K562 (cell line): Measurements from ENCODE around the gene GATB.

Experiments used
- BHLHE40 ChIP-seq: IDR thresholded peaks from 2 replicates; pipeline ENCODE4 v1.6.1; 2011; ENCODE audit warnings: low read length, improper control_type of control experiment
- BRCA1 ChIP-seq, 2 experiments: fragments of 450-650 bp in 1 of 2; sonication (generic) in 1 of 2; formaldehyde crosslinking in 1 of 2; IDR thresholded peaks; 2 replicates each; pipeline versions ENCODE4 v1.5.0 to v1.6.1; 2017 to 2020; ENCODE audit warnings: mild to moderate bottlenecking in 1 of 2, missing genetic modification reagents in 1 of 2
- CHD1 ChIP-seq: fragments of 200-600 bp; sonication (generic); IDR thresholded peaks from one replicate; pipeline ENCODE4 v1.6.1; 2012; ENCODE audit warnings: mild to moderate bottlenecking, moderate library complexity, low read length, inconsistent platforms
- CREB1 ChIP-seq, 2 experiments: sonication (generic) in 1 of 2; formaldehyde crosslinking in 1 of 2; IDR thresholded peaks; 2 replicates each; pipeline versions ENCODE4 v1.6.1 to v1.8.0; 2012 to 2022; ENCODE audit warnings: inconsistent platforms in 1 of 2, mild to moderate bottlenecking in 1 of 2, missing genetic modification reagents in 1 of 2, moderate library complexity in 1 of 2
- GABPA ChIP-seq: fragments of 200-800 bp; sonication (Bioruptor generic); conservative IDR thresholded peaks from 2 replicates; pipeline ENCODE4 v1.6.1; 2016; ENCODE audit warnings: low read depth, missing genetic modification characterization, missing compliant biosample characterization
- MAZ ChIP-seq, 2 experiments: fragments of 450-650 bp in 1 of 2; sonication (generic) in 1 of 2; formaldehyde crosslinking; IDR thresholded peaks in 1 of 2; conservative IDR thresholded peaks in 1 of 2; 2 replicates each; pipeline versions ENCODE4 v1.4.0 to v1.5.0; 2020; ENCODE audit warnings: mild to moderate bottlenecking in 1 of 2, missing genetic modification reagents in 1 of 2
- MYC ChIP-seq, 2 experiments: fragments of 250-450 bp in 1 of 2; sonication (Bioruptor Pico) in 1 of 2; IDR thresholded peaks; 2 replicates each; pipeline versions ENCODE4 v1.5.1 to v1.6.1; 2012 to 2021; ENCODE audit warnings: low read depth in 2 of 2, borderline replicate concordance in 1 of 2, improper control_type of control experiment in 1 of 2, low read length in 1 of 2, mild to moderate bottlenecking in 1 of 2, moderate library complexity in 1 of 2
- PHB2 ChIP-seq: fragments of 450-650 bp; IDR thresholded peaks from 2 replicates; pipeline ENCODE4 v1.6.1; 2017; ENCODE audit warnings: low read depth
- TAL1 ChIP-seq: fragments of 450-650 bp; IDR thresholded peaks from 2 replicates; pipeline ENCODE4 v1.6.1; 2016; ENCODE audit warnings: mild to moderate bottlenecking
- U2AF1 ChIP-seq: fragments of 200-400 bp; formaldehyde crosslinking; optimal IDR thresholded peaks from 2 replicates; pipeline ENCODE3; 2017; ENCODE audit warnings: mild to moderate bottlenecking, low read depth, low read length, moderate library complexity
- ZNF253 ChIP-seq: fragments of 250-450 bp; sonication (Bioruptor Pico); conservative IDR thresholded peaks from 2 replicates; pipeline ENCODE4 v1.6.1; 2021; ENCODE audit warnings: mild to moderate bottlenecking
- TF ChIP-seq, protein P1 (sequence below), 3 experiments: IDR thresholded peaks in 2 of 3; conservative IDR thresholded peaks in 1 of 3; 2 replicates each; pipeline ENCODE4 v1.5.1; 2011 to 2012; ENCODE audit warnings: low read length in 3 of 3, mild to moderate bottlenecking in 3 of 3, control low read depth in 2 of 3, improper control_type of control experiment in 1 of 3, inconsistent platforms in 1 of 3, low read depth in 1 of 3, mixed read lengths in 1 of 3, moderate library complexity in 1 of 3; ENCODE audit not compliant: insufficient read depth in 2 of 3
- TF ChIP-seq, protein P2 (sequence below), 2 experiments: fragments of 450-650 bp in 1 of 2; sonication (generic) in 1 of 2; formaldehyde crosslinking in 1 of 2; IDR thresholded peaks in 1 of 2; conservative IDR thresholded peaks in 1 of 2; 2 replicates each; pipeline versions ENCODE4 v1.6.1 to v1.8.1; 2016 to 2023; ENCODE audit warnings: mild to moderate bottlenecking in 2 of 2, moderate library complexity in 2 of 2, inconsistent platforms in 1 of 2, missing genetic modification reagents in 1 of 2

DNA sequence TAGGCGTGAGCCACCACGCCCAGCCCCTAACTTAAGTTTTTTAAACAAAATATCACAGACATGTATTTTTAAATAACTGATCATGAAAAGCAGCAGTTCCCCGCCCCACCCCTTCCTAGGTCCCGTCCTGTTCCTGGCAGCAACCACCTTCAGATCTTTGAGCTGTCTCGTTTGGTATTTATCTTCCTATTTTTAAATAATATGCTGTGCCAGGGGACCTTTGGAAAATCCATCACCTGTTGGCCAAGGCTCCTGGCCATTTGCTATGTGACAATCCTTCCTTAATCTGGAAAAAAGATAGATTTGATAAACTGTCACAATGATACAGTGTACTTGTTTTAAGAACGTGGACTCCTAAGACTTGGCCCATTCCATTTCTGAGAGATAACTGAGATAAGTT, 10.7 kb downstream of the GATB start:
- no peak for TF ChIP-seq ZNF253
- TF ChIP-seq PHB2 = no peak
- no peak for TF ChIP-seq TAL1
- TF ChIP-seq CREB1 (IDR thresholded peaks at IDR 0.05) = no peak
- no peak for TF ChIP-seq CREB1 (CRISPR knock-in tag; IDR thresholded peaks at IDR 0.05)
- TF ChIP-seq BRCA1 (IDR thresholded peaks at IDR 0.05) = no peak
- no peak for TF ChIP-seq BRCA1 (CRISPR knock-in tag; IDR thresholded peaks at IDR 0.05)
- TF ChIP-seq, protein P1, sequence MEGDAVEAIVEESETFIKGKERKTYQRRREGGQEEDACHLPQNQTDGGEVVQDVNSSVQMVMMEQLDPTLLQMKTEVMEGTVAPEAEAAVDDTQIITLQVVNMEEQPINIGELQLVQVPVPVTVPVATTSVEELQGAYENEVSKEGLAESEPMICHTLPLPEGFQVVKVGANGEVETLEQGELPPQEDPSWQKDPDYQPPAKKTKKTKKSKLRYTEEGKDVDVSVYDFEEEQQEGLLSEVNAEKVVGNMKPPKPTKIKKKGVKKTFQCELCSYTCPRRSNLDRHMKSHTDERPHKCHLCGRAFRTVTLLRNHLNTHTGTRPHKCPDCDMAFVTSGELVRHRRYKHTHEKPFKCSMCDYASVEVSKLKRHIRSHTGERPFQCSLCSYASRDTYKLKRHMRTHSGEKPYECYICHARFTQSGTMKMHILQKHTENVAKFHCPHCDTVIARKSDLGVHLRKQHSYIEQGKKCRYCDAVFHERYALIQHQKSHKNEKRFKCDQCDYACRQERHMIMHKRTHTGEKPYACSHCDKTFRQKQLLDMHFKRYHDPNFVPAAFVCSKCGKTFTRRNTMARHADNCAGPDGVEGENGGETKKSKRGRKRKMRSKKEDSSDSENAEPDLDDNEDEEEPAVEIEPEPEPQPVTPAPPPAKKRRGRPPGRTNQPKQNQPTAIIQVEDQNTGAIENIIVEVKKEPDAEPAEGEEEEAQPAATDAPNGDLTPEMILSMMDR (IDR thresholded peaks at IDR 0.05 in 2 of 3, conservative IDR thresholded peaks at IDR 0.05 in 1 of 3; ENCODE audit: insufficient read depth in 2 of 3, low read depth in 1 of 3, low read length in 3 of 3) = no peak
- TF ChIP-seq, protein P2, sequence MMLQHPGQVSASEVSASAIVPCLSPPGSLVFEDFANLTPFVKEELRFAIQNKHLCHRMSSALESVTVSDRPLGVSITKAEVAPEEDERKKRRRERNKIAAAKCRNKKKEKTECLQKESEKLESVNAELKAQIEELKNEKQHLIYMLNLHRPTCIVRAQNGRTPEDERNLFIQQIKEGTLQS (IDR thresholded peaks at IDR 0.05) = no peak
- TF ChIP-seq, protein P2 (CRISPR knock-in tag; conservative IDR thresholded peaks at IDR 0.05) = no peak
- no peak for TF ChIP-seq MAZ (CRISPR knock-in tag; conservative IDR thresholded peaks at IDR 0.05 in 1 of 2, IDR thresholded peaks at IDR 0.05 in 1 of 2)
- TF ChIP-seq GABPA = no peak
- no peak for TF ChIP-seq BHLHE40
- no peak for TF ChIP-seq U2AF1
- TF ChIP-seq CHD1 = no peak
- no peak for TF ChIP-seq MYC (IDR thresholded peaks at IDR 0.05; ENCODE audit: low read depth, low read length)
- TF ChIP-seq MYC (CRISPR knock-in tag; IDR thresholded peaks at IDR 0.05; ENCODE audit: borderline replicate concordance, low read depth) = no peak
